ENCODE data around the gene FAM221B.
A peak's percentile ranks its signal among the peaks of the same experiment; 100 is the strongest.

The FAM221B gene

GRCh38 chr9:35790385-35791296, 37.9 kb downstream of the FAM221B start:
- DNase-seq (ENCODE audit: low spot score), result peak; percentile 92

GRCh38 chr9:35790025-35790384, 38.5 kb downstream of the FAM221B start:
- DNase-seq (ENCODE audit: low spot score), result no peak

DNA sequence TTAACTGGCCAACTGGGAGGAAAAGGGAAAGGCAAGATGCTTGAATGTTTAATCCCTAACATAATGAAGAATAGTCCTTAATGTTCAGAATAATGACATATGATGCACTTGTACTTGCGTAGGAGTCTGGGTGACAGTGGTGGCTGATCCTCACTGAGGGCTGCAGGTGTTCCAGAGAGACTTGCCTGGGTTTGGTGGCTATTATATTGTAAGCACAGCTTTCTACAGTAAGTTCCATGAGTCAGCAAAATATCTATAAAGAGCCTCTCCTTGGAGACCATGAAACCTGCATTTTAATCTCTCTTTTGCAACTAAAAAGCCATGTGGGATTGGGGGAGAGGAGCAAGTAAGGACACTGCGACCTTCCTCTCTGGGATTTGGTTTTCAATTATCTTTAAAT, 39.0 kb downstream of the FAM221B start:
- no peak for DNase-seq (ENCODE audit: low spot score)

- DNase-seq (ENCODE audit: low spot score), result no peak
These were observed 45.1 kb downstream of the FAM221B start for GRCh38 chr9:35783418-35783817.

DNA sequence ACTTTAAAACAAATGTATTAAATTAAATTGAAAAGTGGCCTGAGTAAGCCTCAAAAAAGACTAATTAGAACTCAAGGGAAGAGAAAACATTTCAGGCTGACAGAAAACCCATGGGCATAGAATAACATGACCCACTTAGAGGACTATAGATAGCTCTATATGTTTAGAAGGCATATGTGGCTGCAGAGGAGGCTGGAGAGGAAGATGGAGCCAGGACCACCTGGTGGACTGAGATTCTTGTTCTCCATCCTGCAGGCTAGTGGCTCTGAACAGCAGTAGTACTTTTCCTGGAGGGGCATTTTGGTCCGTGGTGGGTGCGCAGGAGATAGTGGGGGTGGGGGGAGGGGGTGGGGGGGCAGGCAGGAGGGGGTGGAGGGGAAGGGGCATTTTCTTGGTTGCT, 47.5 kb downstream of the FAM221B start:
- DNase-seq (ENCODE audit: low spot score), result no peak

DNA sequence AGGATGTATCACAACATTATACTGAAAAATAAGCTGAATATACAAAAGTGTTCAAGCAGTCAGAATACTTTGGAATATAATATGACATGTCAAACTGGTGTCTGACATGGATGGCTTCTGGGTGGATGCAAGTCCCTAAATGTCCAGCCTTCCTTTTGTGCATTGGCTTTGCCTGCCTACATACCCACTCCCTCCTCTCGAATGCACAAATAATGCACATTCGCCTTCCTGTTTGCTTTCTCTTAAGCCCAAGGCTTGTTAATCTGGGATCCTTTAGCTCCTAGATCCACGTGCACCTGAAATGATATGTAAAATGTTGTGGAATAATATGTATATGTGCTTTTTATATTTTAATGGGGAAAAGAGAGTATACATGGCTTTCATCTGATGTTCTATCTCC, 50.0 kb downstream of the FAM221B start:
- no peak for DNase-seq (ENCODE audit: low spot score)

- DNase-seq (ENCODE audit: low spot score), result no peak
These were observed 52.5 kb downstream of the FAM221B start for GRCh38 chr9:35776018-35776417.

DNA sequence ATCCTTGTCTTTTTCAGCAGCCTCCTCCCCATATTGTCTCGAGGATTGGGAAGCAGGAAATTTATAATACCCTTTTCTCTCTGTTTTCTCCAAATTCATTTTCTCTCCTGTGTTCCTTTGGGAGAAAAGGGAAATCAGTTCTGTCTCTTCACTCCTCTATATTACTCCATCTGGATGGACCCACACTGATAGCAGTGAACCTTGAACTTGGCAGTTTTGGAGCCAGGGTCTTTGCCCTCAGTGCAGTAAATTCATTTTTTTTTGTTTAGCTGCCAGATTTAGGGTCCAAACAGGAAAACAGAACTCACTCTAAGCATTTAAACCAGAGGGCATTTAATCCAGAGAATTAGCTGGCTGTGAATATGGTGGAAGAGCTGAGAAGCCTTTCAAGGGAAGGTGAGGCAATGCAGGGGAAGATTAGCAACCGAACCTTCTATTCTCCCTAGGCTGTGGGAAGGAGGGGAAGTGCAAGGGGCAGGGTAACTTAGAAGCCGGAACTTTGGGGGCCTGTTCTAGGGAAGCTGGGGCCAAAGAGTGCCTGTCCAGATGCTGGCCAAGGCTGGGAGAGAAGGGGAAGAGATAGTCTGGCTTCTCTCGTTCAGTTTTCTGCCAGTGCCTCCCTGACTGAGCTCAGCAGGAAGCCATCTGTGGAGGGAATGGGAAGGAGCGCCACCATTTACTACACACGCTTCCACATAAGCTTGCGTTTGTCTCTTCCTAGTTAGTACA, 53.5 kb downstream of the FAM221B start:
- DNase-seq (ENCODE audit: low spot score), result no peak

GRCh38 chr9:35771943-35772342, 56.6 kb downstream of the FAM221B start:
- DNase-seq (ENCODE audit: low spot score), result no peak

- no peak for DNase-seq (ENCODE audit: low spot score)
These were observed 57.0 kb downstream of the FAM221B start for GRCh38 chr9:35771534-35771933.

DNA sequence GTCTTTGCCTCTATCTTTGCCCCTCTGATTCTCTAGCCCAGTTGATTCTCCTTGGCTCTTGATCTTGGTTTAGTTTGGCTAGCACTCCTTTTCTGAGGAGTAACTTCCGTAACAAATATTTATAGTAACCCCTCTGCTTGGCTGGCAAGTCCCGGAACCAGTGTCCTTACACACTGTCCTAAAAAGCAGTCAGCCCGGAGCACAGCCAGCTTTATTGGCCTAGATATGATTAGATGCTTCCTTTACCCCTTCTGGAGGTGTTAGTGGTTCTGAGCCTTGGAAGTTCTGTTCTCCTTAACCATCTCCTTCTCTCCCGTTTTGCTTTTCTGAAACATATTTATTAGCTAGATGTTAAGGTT, 57.5 kb downstream of the FAM221B start:
- DNase-seq (ENCODE audit: low spot score), result no peak

DNA sequence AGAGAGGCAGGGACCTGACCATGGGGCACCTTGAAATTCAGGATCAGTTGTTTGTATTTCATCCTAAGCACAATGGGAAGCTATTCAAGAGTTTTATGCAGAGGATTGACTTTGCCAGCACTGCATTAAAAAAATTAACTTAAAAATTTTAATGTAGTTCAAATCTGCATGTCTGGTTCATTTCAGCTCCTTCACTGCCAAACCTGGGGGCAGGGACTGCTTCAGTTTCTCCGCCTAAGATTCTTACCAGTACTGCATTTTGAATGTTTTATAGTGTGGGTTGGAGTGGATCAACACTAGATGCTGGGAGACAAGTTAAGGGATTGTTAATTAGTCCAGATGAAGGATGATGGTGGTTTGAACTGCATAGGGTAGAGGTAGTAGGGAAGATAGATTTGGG, 58.8 kb downstream of the FAM221B start:
- DNase-seq (ENCODE audit: low spot score), result no peak

GRCh38 chr9:35767458-35767857, 61.1 kb downstream of the FAM221B start:
- no peak for DNase-seq (ENCODE audit: low spot score)

DNA sequence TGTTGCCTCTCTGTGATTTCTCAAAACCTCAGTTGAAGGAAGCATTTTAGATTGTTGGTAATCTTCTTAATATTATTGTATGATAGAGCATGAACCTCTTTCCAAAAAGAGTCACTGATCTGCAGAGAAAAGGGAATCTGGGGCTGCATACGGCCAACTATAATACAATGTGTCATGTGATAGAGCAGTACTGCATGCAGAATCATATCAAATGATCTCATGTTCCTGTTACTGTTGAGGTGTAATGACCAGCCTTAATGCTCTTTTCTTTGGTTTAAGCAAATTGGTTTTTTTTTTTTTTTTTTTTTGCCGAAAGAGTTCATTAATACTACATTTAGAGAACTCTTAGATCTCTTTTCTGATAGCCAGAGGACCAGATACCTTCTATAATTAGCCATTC, 61.5 kb downstream of the FAM221B start:
- DNase-seq (ENCODE audit: low spot score), result no peak

All from AG20443 (cell line).